Measurements from ENCODE around the gene MUC13.

Gene MUC13

DNA sequence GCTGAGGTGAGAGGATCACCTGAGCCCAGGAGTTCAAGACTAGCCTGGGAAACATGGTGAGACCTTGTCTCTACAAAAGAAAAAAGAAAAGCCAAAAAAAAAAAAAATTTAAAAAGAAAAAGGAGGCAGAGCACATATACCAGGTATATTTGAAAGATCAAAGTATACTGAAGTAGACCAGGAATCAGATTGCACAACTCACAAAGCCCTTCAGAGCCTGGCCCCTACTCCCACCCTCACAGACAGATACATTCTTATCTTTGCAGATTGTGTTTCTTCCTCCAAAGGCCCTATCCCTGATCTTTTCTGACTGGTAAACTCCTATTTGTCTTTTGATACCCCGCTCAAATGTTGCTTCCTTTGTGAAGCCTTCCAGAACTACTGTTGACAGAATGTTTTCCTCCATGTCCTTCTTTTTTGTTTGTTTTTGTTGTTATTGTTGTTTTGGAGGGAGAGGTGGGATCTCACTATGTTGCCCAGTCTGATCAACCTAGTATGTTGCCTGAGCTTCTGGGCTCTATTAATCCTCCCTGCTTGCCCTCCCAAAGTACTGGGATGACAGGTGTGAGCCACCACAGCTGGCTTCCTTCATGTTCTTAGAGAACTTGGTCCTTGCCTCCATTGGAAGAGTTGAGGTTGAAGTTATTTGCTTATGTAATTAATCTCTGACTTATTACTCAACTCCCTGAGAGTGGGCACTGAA lies 37.6 kb downstream of the MUC13 start:
- no peak for DNase-seq (ENCODE audit: low read depth)

DNA sequence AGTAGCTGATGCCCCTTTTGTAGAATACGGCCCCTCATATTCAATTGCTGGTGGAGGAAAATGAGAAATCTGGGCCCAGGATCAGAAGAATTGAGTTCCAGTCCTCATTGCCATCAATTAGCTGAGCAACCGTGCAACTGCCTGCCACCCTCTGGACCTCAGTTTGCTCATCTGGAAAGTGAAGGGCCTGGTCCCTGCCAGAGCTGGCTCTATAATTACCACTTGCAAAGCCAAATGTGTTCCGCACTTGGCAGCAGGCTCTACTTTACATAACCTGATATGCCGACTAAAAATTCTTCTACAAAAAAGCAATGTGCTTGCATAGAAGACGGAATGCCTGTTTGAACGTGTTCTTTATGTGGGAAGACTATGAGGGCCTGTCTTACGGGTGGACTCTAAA lies 38.8 kb downstream of the MUC13 start:
- no peak for DNase-seq (ENCODE audit: low read depth)

DNA sequence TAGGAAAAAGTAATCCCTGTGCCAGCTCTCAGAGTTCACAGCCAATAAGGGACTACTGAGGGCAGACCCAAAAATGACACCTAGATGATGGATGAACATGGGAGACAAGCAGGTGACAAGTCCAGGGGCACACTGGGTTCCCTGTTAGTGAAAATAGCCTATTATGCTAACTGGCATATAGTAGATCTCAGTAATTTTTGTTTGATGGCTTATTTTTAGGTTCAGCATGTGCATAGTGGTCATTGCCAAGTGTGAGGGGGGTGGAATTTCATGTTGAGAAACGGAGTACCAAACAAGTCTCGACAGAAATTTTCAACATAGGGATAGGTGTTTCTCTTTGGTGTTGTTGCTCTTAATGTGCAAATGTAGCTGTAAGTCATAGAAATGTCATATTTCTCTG lies 41.0 kb downstream of the MUC13 start:
- no peak for DNase-seq (ENCODE audit: low read depth)

DNA sequence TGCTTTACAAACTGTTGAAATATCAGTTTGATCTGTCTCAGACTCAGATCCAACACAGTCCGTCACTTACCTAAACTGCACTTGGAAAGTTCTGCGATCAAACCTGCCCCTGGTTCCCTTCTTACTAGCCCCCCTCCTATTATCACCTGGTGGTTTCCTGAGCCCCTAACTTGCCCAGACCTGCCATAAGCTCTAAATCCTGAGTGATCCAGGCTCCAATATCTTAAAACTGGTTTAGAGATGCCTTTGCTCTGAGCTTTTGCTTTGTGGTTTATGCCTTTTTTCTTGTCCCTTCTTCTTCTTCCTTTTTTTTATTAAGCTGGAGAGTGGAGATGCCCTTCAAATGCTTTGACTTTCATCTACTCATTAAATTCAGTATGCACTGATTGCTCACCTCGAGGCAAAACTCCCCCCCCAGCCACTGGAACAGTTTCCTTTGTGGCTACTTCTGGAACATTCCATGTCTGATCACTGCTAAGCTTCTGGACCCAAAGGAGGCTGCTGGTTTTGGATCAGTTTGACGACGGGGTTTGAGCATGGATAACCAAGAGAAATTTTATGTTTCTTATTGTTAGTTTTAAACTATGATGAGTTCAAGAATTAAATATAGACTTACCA lies 43.9 kb downstream of the MUC13 start:
- no peak for DNase-seq (ENCODE audit: low read depth)

DNA sequence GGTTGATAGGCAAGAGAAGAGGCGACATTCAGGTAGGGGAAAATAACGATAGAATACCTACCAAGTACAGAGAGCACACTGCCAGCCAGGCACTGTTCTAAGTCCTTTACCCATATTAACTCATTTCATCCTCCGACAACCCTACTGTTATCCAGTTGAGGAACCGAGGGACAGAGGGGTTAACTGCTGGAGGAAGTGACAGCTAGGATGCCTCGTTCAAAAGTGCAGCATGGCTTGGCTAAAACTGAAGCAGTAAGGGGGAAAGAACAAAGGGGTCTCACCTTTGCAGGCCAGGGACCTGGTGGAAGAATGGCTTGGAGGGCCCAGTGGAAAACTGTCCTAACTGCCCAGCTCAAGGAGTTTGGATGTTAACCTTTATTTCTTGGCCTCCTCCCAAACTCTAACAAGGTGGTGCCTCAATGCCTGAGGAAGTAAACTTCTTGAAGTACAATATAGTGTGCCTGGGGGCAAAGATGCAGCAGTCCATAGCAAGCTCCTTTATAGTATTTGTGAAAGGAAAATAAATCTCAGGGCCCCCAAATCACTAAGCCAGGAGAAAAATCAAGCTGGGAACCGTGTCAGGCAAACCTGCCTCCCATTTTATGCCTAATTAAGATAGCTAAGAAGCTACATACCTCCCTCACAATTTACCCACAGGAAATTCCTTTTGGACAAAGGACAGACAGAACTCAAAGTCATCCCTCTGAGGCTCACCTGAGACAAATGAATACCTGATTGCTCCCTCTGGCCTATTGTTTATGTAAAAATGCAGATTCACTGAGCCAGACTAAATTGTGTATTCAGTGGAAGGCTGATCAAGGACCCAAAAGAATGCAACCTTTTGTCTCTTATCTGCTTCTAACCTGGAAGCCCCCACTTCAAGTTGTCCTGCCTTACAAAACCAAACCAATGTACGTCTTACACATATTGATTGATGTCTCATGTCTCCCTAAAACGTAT lies 45.8 kb downstream of the MUC13 start:
- no peak for DNase-seq (ENCODE audit: low read depth)

DNA sequence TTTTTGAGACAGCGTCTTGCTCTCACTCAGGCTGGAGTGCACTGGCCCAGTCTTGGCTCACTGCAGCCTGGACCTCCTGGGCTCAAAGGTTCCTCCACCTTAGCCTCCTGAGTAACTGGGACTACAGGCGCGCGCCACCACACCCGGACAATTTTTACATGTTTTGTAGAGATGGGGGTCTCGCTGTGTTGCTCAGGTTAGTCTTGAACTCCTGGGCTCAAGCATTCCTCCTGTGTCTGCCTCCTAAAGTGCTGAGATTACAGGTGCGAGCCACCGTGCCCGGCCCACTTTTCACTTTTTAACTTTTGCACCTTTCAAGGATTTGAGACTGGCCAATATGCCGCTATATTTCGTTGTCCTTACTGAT lies 46.6 kb downstream of the MUC13 start:
- no peak for DNase-seq (ENCODE audit: low read depth)

DNA sequence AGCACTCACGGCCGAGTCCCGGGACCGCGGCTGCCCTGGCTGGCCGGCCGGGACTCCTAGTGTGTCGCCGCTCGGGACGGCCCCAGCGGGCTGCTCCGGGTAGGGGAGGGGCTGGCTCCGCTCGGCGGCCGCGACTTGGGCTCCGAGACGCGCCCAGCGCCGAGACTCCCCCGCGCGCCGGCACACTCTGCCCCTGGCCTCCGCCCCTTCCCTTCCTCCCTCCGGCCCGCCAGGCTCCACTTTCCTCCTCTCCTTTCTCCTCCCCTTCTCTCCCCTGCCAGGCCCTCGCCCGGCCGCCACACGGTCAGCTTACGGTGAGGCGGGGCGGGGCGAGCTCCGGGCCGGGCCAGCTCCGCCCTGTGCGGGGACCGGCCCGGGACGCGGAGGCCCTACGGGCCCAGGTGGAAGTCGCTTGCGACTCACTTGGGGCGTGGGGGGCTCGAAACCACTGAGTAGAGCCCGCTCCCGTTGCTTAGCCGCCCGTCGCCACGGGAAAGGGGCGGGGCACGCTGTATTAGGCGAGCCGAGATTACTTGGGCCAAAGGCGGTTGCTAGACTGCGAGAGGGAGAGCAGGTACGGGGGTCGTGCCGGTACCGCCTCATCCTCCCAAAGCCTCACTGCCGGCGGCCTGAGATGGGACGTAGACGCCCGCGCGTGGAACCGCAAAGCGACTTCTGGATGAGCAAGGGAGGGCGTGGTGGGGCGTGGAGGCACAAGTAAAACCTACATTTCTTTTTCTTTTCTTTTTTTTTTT lies 47.2 kb downstream of the MUC13 start, which contains the start of gene ITGB5:
TSS of gene ITGB5 (minus strand) at position 189 of the 755 bp plus-strand sequence. CDS start 365 bp downstream, outside the sequence.
- DNase-seq (ENCODE audit: low read depth), result no peak

DNA sequence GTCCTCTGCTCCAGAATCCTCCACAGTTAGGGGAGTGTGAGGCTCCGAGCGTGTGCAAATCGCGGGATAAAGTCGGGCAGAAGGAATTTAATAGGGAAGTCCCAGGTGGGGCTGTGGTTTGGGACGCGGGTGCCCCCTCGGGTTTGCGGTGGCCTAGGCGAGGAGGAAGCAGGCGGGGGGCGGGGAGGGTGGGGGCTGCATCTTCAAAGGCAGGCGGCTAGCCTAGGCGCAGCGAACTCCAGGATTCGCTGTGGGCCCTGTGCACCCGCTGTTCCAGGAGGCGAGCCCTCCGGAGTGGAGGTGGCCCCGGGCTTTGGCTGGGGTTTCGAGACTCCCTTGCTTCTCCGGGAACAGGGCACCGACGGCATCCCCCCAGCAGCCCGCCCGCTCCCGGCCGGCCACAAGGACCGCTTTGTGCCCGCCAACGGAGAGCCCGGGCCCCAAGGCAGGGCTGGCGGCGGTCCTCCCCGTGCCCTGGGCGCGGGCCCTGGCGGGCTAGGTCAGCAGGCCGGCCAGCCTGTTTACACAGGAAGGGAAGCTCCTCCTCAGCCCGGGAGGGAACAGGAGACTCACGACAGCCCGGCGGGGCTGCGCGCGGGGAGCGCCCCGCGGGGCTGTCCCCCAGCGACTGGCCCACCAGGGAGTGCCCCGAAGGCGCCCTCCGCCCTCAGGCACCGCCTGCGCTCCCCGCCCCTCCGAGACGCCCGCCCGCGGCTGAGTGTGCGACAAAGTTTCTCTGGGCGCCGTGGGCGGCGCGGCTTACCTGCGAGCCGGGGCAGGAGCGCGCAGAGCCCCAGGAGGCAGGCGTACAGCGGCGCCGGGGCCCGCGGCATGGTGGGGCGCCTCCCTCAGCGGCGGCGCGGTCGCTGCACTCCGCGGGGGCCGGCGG lies 48.1 kb downstream of the MUC13 start:
- no peak for DNase-seq (ENCODE audit: low read depth)

DNA sequence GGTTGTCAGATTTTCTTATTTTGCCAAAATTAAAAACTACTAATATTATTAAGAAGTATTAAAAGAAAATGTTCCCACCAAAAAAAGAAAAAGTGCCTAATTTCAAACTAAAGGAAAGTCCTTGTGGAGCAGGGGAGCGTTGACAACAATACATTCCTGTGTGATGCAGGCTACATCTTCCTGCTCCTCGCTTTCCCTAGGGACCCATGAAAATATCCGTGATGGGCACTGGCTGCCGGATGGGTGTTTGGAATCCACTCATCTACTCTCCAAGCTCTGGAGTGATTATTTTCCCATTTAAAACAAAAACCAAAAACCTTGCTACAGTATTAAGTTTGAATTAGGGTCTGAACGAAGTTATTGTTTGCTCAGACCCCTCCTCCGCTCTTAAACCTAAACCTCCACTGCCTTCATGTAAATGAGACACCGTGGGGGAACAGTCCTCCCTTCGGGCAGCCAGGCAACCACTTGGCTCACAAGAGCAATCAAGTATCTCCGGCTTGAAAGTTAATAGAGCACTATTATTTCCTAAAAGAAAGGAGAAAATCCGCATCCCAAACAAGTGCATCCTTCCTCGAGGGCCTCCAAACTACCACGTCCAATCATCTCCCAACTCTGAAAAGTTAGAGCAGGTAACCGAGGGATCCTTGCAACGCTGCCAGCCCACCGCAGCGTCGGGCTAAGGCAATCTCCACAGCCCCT lies 48.9 kb downstream of the MUC13 start:
- no peak for DNase-seq (ENCODE audit: low read depth)

DNA sequence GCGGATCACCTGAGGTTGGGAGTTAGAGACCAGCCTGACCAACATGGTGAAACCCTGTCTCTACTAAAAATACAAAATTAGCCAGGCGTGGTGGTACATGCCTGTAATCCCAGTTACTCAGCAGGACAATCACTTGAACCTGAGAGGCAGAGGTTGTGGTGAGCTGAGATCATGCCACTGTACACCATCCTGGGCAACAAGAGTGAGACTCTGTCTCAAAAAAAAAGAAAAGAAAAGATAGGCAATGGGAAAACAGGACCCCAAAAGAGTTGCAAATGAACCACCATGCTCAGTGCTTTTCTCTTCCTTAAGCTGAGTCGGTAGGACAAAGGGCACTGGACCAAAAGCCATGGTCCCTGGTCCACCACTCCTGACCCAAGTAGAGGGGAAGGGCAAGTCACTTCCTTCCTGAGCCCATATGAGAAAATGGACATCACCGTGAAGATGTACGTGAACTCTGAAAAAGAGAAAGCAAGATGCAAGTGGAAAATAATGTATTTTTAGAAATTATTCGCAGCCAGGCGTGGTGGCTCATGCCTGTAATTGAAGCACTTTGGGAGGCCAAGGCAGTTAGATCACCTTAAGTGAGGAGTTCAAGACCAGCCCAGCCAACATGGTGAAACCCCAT lies 50.0 kb downstream of the MUC13 start:
- DNase-seq (ENCODE audit: low read depth), result no peak

DNA sequence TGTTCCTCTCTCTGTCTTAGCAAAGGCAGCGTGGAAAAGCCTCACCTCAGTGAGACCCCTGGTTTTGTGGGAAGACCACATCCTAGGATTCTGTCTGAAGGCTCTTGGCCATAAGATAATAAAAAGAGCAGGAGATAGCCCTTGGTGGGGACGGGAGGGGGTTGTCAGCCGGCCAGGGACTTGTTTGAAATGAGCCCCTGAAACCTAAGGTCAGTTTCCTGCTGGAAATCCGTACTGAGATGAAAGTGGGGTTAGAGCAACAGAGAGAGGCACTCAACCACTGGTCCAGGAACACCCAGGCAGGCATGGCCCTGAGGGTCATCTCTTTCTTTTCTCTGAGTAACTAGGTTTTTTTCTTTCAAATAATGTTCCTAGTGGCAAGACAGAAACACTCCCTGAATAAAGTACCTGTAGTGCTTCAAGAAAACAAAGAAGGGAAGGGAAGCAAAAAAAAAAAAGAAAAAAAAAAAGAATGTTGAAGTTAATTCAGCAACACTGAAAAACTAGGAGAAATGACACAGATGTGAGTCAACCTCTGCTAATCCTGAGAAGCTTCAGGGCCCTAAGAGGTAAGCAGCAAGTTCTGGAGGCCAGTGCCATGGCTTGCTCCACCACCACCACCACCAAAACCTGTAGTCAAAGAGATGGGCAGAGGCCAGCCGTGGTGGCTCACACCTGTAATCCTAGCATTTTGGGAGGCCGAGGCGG lies 50.6 kb downstream of the MUC13 start:
- no peak for DNase-seq (ENCODE audit: low read depth)

DNA sequence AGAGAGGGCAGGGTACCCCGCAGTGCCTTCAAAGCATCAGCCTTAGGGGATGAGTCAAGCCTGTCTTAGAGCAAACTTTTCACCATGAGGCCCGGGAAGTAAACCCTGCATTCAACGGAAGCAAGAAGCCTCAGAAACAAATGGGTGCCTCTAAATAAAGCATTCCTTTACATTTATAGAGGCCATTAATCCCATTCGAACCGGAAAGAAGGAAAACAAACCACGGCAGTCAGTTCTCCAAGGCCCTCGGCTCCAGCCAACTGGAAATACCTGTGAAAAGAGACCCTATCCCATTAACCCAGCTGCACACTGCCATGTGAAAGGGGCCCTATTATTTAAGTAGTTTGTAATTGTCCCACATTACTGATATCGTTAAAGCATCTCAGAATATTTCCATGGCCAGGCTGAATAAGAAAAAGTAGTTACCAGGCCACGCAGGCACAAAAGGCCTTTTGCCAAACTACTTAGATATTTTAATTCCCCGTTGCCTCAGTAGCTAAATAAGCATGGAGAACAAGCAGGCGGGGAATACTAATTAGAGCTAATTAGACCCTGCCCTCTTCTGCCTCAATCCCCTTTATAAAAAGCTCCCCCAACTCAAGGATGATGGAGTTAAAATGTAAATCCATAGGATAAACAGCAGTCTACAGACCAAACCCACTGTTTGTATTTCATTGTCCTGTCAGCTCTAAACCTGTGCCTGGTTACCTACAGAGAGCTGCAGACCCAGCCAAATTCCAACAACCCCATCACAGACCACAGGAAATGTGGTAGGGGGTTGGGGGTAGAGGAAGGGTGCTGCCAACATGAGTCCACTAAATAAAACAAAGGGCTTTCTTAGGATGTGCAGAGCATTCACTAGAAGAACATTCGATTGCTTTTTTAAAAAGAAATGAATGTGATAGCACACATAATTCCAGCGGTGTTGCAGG lies 51.5 kb downstream of the MUC13 start:
- no peak for DNase-seq (ENCODE audit: low read depth)

DNA sequence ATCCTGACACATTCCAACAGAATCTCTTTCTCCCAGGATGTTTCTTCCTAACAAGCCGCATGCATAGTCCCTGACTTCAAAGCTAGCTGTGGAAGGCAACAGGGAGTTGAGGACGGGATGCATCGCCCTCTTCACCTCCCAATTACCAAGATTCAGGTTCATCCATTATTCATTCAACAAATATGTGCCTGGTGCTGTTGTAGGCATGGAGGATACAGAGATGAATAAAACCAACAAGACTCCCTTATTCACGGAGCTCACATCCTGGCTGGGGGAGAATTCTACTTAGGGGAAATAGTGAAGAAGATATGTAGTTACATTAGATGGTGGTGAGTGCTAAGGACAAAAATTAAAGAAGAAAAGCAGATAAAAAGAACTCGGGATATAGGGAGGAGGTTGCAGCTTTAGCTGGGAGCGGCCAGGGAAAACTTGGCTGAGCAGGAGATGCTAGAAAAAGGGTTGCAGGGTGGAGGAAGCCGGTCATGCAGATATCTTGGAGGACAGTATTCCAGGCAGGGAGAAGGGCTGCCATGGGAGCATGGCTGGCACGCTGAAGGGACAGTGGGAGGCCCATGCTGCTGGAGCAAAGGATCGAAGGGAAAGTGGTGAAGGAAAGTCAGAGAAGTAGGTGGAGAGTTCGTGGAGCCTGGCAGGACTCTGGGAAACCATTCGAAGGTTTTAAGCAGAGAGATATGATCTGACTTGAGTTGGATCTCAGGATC lies 52.4 kb downstream of the MUC13 start:
- DNase-seq (ENCODE audit: low read depth), result no peak

DNA sequence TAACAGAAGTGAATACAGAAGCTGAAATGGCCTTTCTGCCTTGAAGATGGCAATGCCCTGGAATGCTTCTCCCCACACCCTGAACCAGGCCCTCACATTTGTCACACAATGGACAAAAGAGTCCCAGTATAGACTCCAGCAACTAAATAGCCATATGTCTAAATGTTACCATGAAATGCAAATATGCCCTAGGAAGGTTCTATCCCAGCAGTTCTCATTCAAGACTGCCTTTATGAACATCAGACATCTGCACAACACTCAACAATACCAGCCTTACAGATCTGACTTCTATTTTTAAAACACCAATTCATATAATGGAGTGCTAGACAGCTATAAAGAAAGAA lies 55.2 kb downstream of the MUC13 start:
- DNase-seq (ENCODE audit: low read depth), result no peak

DNA sequence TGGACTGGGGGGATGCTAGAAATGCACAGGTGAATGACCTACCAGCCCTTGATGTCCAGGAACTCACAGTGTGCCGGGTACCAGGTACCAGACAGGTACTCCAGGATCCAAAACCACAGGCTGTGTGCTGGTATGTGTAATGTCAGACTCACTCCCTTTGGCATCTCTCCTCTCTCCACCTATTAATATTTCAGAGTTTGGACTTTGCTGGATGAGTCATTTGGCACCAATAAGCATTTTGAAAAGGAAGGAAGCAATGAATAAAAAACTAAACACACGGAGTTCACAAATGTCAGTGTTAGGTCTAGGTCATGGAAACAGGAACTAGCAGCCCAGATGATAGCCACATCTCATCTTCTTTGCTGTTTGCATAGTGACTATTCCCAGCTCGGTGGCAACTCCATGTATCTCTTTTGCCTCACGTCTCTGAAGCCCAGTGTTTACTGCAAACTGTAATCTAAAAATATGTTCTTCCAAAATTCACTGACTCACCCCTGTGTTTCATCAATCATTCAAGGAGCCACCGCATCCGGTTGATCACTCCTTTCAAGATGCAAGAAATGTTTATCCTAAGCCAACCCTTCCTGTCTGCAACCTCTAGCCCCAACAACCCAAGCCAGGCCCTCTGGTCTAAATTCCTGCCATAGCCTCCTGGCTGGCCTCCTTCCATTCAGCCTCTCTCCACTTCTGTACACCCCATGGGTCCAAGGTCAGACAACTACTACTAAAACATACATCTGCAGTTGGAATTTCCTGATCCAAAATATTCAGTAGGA lies 55.8 kb downstream of the MUC13 start:
- no peak for DNase-seq (ENCODE audit: low read depth)

DNA sequence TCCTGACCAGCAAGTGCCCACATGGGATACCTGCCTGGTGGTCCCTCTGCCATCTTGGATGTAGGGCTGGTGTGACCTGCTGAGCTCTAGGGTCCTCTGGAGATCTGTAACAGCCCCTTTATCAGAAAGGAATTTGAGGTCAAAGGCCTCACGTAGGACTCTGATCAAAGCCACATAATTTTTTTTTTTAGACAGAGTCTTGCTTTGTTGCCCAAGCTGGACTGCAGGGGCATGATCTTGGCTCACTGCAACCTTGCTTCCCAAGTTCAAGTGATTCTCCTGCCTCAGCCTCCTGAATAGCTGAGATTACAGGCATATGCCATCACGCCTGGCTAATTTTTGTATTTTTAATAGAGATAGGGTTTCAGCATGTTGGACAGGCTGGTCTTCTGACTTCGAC lies 56.9 kb downstream of the MUC13 start:
- DNase-seq (ENCODE audit: low read depth), result no peak

DNA sequence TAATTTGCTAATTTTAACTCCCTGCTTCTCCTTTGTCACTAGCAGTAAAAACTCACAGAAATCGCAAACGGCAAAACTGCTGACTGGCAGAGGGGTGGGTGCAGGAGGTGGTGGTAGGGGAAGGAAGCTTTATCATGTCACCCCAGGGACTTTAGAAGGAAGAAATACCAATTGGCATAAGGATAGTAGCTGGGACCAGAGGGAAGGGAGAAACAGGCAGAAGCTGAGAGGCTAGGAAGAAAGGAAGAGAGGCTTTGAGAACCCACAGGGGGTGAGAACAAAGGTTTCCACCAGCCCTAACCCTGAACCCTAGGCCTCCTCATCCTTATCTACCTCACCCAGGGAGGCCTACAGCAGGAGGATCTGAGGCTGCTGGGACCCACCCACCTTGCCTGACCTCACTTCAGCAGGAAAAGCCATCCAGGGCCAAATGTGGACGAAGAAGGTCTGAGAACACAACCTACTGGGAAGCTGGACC lies 58.1 kb downstream of the MUC13 start:
- DNase-seq (ENCODE audit: low read depth), result no peak
